Measurements from ENCODE around the gene ELL2.

DNA sequence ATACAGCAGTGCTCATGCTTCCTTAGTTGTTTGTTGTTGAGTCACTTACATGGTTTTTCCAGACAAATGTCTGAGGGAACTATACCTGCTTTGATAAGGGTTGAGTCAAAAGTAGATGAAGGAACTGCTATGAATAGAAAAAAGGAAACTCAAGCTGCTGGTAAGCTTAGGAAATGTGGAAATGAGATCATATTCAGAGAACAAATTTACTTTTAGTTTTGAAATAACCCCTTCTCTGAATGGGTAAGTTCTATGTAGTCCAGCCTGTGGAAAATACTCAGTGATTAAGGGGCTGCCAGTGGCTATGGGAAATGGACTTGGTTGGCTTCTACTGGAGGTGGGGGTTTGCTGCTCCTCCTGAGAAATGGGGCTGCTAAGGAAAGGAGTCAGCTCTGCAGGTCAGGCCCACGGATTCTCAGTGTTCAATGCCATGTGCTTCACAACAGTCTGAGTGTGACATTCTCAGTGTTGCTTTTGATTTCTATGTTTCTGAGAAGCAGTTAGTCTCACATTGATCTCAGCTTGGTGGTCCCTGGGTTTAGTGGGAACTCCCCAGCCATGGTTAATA lies 91.5 kb downstream of the ELL2 start:
- TF ChIP-seq, protein P1, sequence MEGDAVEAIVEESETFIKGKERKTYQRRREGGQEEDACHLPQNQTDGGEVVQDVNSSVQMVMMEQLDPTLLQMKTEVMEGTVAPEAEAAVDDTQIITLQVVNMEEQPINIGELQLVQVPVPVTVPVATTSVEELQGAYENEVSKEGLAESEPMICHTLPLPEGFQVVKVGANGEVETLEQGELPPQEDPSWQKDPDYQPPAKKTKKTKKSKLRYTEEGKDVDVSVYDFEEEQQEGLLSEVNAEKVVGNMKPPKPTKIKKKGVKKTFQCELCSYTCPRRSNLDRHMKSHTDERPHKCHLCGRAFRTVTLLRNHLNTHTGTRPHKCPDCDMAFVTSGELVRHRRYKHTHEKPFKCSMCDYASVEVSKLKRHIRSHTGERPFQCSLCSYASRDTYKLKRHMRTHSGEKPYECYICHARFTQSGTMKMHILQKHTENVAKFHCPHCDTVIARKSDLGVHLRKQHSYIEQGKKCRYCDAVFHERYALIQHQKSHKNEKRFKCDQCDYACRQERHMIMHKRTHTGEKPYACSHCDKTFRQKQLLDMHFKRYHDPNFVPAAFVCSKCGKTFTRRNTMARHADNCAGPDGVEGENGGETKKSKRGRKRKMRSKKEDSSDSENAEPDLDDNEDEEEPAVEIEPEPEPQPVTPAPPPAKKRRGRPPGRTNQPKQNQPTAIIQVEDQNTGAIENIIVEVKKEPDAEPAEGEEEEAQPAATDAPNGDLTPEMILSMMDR (IDR thresholded peaks at IDR 0.05; ENCODE audit: poor library complexity, severe bottlenecking): no peak
- TF ChIP-seq POLR2AphosphoS5 (IDR thresholded peaks at IDR 0.05) (no peak), MXI1 (conservative IDR thresholded peaks at IDR 0.05; ENCODE audit: poor library complexity, severe bottlenecking) (no peak), RAD21 (conservative IDR thresholded peaks at IDR 0.05) (no peak), EZH2 (IDR thresholded peaks at IDR 0.05; ENCODE audit: borderline replicate concordance, insufficient read depth, low read length, poor library complexity, severe bottlenecking) (no peak)
- TF ChIP-seq, protein P2, sequence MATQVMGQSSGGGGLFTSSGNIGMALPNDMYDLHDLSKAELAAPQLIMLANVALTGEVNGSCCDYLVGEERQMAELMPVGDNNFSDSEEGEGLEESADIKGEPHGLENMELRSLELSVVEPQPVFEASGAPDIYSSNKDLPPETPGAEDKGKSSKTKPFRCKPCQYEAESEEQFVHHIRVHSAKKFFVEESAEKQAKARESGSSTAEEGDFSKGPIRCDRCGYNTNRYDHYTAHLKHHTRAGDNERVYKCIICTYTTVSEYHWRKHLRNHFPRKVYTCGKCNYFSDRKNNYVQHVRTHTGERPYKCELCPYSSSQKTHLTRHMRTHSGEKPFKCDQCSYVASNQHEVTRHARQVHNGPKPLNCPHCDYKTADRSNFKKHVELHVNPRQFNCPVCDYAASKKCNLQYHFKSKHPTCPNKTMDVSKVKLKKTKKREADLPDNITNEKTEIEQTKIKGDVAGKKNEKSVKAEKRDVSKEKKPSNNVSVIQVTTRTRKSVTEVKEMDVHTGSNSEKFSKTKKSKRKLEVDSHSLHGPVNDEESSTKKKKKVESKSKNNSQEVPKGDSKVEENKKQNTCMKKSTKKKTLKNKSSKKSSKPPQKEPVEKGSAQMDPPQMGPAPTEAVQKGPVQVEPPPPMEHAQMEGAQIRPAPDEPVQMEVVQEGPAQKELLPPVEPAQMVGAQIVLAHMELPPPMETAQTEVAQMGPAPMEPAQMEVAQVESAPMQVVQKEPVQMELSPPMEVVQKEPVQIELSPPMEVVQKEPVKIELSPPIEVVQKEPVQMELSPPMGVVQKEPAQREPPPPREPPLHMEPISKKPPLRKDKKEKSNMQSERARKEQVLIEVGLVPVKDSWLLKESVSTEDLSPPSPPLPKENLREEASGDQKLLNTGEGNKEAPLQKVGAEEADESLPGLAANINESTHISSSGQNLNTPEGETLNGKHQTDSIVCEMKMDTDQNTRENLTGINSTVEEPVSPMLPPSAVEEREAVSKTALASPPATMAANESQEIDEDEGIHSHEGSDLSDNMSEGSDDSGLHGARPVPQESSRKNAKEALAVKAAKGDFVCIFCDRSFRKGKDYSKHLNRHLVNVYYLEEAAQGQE (IDR thresholded peaks at IDR 0.05; ENCODE audit: borderline replicate concordance): no peak

All from neural cell (in vitro differentiated cells).